ENCODE measurements around the gene ANKRD33B. TPM values are rescaled to one million over a fixed set of nuclear protein-coding genes. Genes with fewer than 3 reads are reported as not detected.

Gene ANKRD33B
- total RNA-seq, 1 experiment from 2014 or later = 10.9 TPM

GRCh38 chr5:10652151-10652550 lies 88.3 kb downstream of the ANKRD33B start:
- no peaks in the 10 kb centered on the region; a peak in 1 of 4 replicates for H3K36me3 ChIP-seq (ENCODE audit: control insufficient read depth in 1 of 2, insufficient read depth in 2 of 2, low read length in 2 of 2)
- ATAC-seq = no peak
- no peak overlapping the region for H2AFZ ChIP-seq (ENCODE audit: low read depth, low read length, poor library complexity, severe bottlenecking)
- H3K4me1 ChIP-seq (ENCODE audit: control insufficient read depth in 1 of 2, insufficient read depth in 2 of 2, low read length in 2 of 2) = no peaks in the 10 kb centered on the region
- POLR2A ChIA-PET = no interaction called here
- intact Hi-C loops (cut with micrococcal nuclease) = no loop called here
- no peak overlapping the region for H3K27ac ChIP-seq (ENCODE audit: low read depth, low read length)
- no peaks in the 10 kb centered on the region for H3K9me2 ChIP-seq (ENCODE audit: insufficient read depth)
- H4K20me1 ChIP-seq (ENCODE audit: insufficient read depth) = no peaks in the 10 kb centered on the region
- no peak for DNase-seq (ENCODE audit: low read depth, low spot score)
- H3K4me3 ChIP-seq (replicated peaks in 1 of 2; ENCODE audit: low read depth in 1 of 2, low read length in 2 of 2) = no peak overlapping the region
- TF ChIP-seq CEBPB (IDR thresholded peaks at IDR 0.05; ENCODE audit: low read depth) = no peak
- no peak for TF ChIP-seq POLR2A (IDR thresholded peaks at IDR 0.05; ENCODE audit: borderline replicate concordance, extremely low read depth, insufficient read depth, insufficient read length)
- no TSS peak for BruUV-seq (replicated peaks)
- no peak overlapping the region for H3K9ac ChIP-seq (ENCODE audit: low read length)
- H3K4me2 ChIP-seq (ENCODE audit: low read length) = no peak overlapping the region
- no peaks in the 10 kb centered on the region for H3K9me3 ChIP-seq (ENCODE audit: control insufficient read depth in 1 of 2, insufficient read depth in 1 of 2, low read depth in 1 of 2, low read length in 2 of 2)
- H3K79me2 ChIP-seq (ENCODE audit: insufficient read depth, low read length) = no peaks in the 10 kb centered on the region
- CTCF ChIA-PET = no interaction called here
- no peaks in the 10 kb centered on the region for H3K27me3 ChIP-seq (ENCODE audit: insufficient read depth, low read length)
- RAD21 ChIA-PET (ENCODE audit: low non-redundant PET in 1 of 2, low total read pairs in 2 of 2, uncharacterized antibody in 2 of 2, unreplicated experiment in 2 of 2) = no interaction called here

- Histone ChIP-seq H3K9me3 (ENCODE audit: control insufficient read depth in 1 of 2, insufficient read depth in 1 of 2, low read depth in 1 of 2, low read length in 2 of 2) (no peaks in the 10 kb centered on the region), H3K27ac (ENCODE audit: low read depth, low read length) (no peak overlapping the region), H3K27me3 (ENCODE audit: insufficient read depth, low read length) (no peaks in the 10 kb centered on the region), H4K20me1 (ENCODE audit: insufficient read depth) (no peaks in the 10 kb centered on the region), H3K4me2 (ENCODE audit: low read length) (no peak overlapping the region), H3K79me2 (ENCODE audit: insufficient read depth, low read length) (no peaks in the 10 kb centered on the region), H2AFZ (ENCODE audit: low read depth, low read length, poor library complexity, severe bottlenecking) (no peak overlapping the region), H3K9ac (ENCODE audit: low read length) (no peak overlapping the region), H3K4me1 (ENCODE audit: control insufficient read depth in 1 of 2, insufficient read depth in 2 of 2, low read length in 2 of 2) (no peaks in the 10 kb centered on the region), H3K9me2 (ENCODE audit: insufficient read depth) (no peaks in the 10 kb centered on the region), H3K36me3 (ENCODE audit: control insufficient read depth in 1 of 2, insufficient read depth in 2 of 2, low read length in 2 of 2) (no peaks in the 10 kb centered on the region; a peak in 1 of 4 replicates), H3K4me3 (replicated peaks in 1 of 2; ENCODE audit: low read depth in 1 of 2, low read length in 2 of 2) (no peak overlapping the region)
- intact Hi-C loops (cut with micrococcal nuclease) = no loop called here
- CTCF ChIA-PET = no interaction called here
- no TSS peak for BruUV-seq (replicated peaks)
- POLR2A ChIA-PET = no interaction called here
- ATAC-seq = no peak
- RAD21 ChIA-PET (ENCODE audit: low non-redundant PET in 1 of 2, low total read pairs in 2 of 2, uncharacterized antibody in 2 of 2, unreplicated experiment in 2 of 2) = no interaction called here
- TF ChIP-seq SIN3A (IDR thresholded peaks at IDR 0.05; ENCODE audit: low read depth) (no peak), EZH2phosphoT487 (IDR thresholded peaks at IDR 0.05; ENCODE audit: borderline replicate concordance) (no peak), RAD21 (IDR thresholded peaks at IDR 0.05; ENCODE audit: low read depth) (no peak), ZFX (IDR thresholded peaks at IDR 0.05) (no peak)
- DNase-seq (ENCODE audit: low read depth, low spot score) = no peak
Measured at GRCh38 chr5:10652606-10653005, 88.7 kb downstream of the ANKRD33B start.

Data from HCT116 (cell line).